H9 (cell line): Measurements from ENCODE around the gene FAM98C. TPM values are rescaled to one million over a fixed set of nuclear protein-coding genes. Genes with fewer than 3 reads are reported as not detected.

Source experiments
- DNase-seq: peaks from one replicate; pipeline ENCODE4 v3.0.0-alpha.2; 2017
- H2AFZ ChIP-seq: one replicate; pipeline ENCODE4 v1.6.1; 2013; ENCODE audit warnings: mild to moderate bottlenecking, low read length, control low read depth, moderate library complexity
- H2AK5ac ChIP-seq: 2 replicates; pipeline ENCODE4 v1.6.1; 2013; ENCODE audit warnings: low read length, control low read depth, mixed read lengths; ENCODE audit not compliant: insufficient read length
- H2BK120ac ChIP-seq: one replicate; pipeline ENCODE4 v1.6.1; 2013; ENCODE audit warnings: low read depth, mild to moderate bottlenecking, low read length, control low read depth, inconsistent platforms; ENCODE audit not compliant: poor library complexity, severe bottlenecking
- H2BK12ac ChIP-seq: 2 replicates; pipeline ENCODE4 v1.6.1; 2013; ENCODE audit warnings: low read length, control low read depth, mixed read lengths, low read depth; ENCODE audit not compliant: insufficient read length
- H2BK15ac ChIP-seq: 2 replicates; pipeline ENCODE4 v1.6.1; 2013; ENCODE audit warnings: low read depth, low read length, control low read depth
- H2BK20ac ChIP-seq: one replicate; pipeline ENCODE4 v1.6.1; 2013; ENCODE audit warnings: low read depth, mild to moderate bottlenecking, low read length, control low read depth, inconsistent platforms; ENCODE audit not compliant: poor library complexity, severe bottlenecking
- H2BK5ac ChIP-seq: 2 replicates; pipeline ENCODE4 v1.6.1; 2013; ENCODE audit warnings: low read length, control low read depth, mixed read lengths; ENCODE audit not compliant: insufficient read length
- H3K14ac ChIP-seq: 2 replicates; pipeline ENCODE4 v1.6.1; 2013; ENCODE audit warnings: low read length, control low read depth; ENCODE audit not compliant: insufficient read depth
- H3K18ac ChIP-seq: 2 replicates; pipeline ENCODE4 v1.6.1; 2013; ENCODE audit warnings: low read depth, mild to moderate bottlenecking, mixed read lengths, low read length, control low read depth; ENCODE audit not compliant: insufficient read length
- H3K23ac ChIP-seq: 2 replicates; pipeline ENCODE4 v1.6.1; 2013; ENCODE audit warnings: low read length, control low read depth, mixed read lengths, low read depth; ENCODE audit not compliant: insufficient read length
- H3K23me2 ChIP-seq: 2 replicates; pipeline ENCODE4 v1.6.1; 2013; ENCODE audit warnings: low read depth, mild to moderate bottlenecking, mixed read lengths, low read length, control low read depth; ENCODE audit not compliant: insufficient read length, poor library complexity, severe bottlenecking
- H3K27ac ChIP-seq: 2 replicates; pipeline ENCODE4 v1.5.1; 2013; ENCODE audit warnings: low read length, control low read depth, mixed read lengths, low read depth; ENCODE audit not compliant: insufficient read length
- H3K27me3 ChIP-seq: 2 replicates; pipeline ENCODE4 v1.6.1; 2013; ENCODE audit warnings: low read length, control low read depth, inconsistent platforms; ENCODE audit not compliant: insufficient read depth
- H3K4ac ChIP-seq: 2 replicates; pipeline ENCODE4 v1.6.1; 2013; ENCODE audit warnings: low read depth, mild to moderate bottlenecking, control low read depth, inconsistent platforms, low read length, moderate library complexity
- H3K4me1 ChIP-seq: 2 replicates; pipeline ENCODE4 v1.6.1; 2013; ENCODE audit warnings: low read length, control low read depth, inconsistent platforms; ENCODE audit not compliant: insufficient read depth
- H3K4me2 ChIP-seq: 2 replicates; pipeline ENCODE4 v1.6.1; 2013; ENCODE audit warnings: low read length, control low read depth, mixed read lengths; ENCODE audit not compliant: insufficient read length, insufficient read depth
- H3K56ac ChIP-seq: 2 replicates; pipeline ENCODE4 v1.6.1; 2013; ENCODE audit warnings: low read depth, mild to moderate bottlenecking, mixed read lengths, low read length, control low read depth; ENCODE audit not compliant: insufficient read length
- H3K79me1 ChIP-seq: 2 replicates; pipeline ENCODE4 v1.6.1; 2013; ENCODE audit warnings: low read depth, mild to moderate bottlenecking, moderate library complexity, low read length, control low read depth, inconsistent platforms; ENCODE audit not compliant: insufficient read depth, poor library complexity, severe bottlenecking
- H3K79me2 ChIP-seq: 2 replicates; pipeline ENCODE4 v1.6.1; 2013; ENCODE audit warnings: low read length, control low read depth, inconsistent platforms; ENCODE audit not compliant: insufficient read depth
- H3K9ac ChIP-seq: 2 replicates; pipeline ENCODE4 v1.6.1; 2013; ENCODE audit warnings: low read length, control low read depth, mixed read lengths; ENCODE audit not compliant: insufficient read length; ENCODE audit errors: extremely low read depth
- H3K9me3 ChIP-seq: one replicate; pipeline ENCODE4 v1.6.1; 2013; ENCODE audit warnings: low read depth, low read length, inconsistent platforms; ENCODE audit not compliant: control insufficient read depth
- H3T11ph ChIP-seq: one replicate; pipeline ENCODE4 v1.6.1; 2013; ENCODE audit warnings: mild to moderate bottlenecking, low read length, control low read depth, inconsistent platforms
- H4K20me1 ChIP-seq: one replicate; pipeline ENCODE4 v1.6.1; 2013; ENCODE audit not compliant: control insufficient read depth, insufficient read length, insufficient read depth
- H4K5ac ChIP-seq: 2 replicates; pipeline ENCODE4 v1.6.1; 2013; ENCODE audit warnings: low read depth, mild to moderate bottlenecking, mixed read lengths, low read length, control low read depth; ENCODE audit not compliant: insufficient read length
- H4K8ac ChIP-seq: replicated peaks from 2 replicates; pipeline ENCODE4 v1.6.1; 2013; ENCODE audit warnings: low read length, control low read depth, mixed read lengths, low read depth; ENCODE audit not compliant: insufficient read length
- H4K91ac ChIP-seq: 2 replicates; pipeline ENCODE4 v1.6.1; 2013; ENCODE audit warnings: low read depth, mild to moderate bottlenecking, moderate library complexity, mixed read lengths, low read length, control low read depth; ENCODE audit not compliant: insufficient read length
- H3K27ac Mint-ChIP-seq, 3 experiments: 2 replicates in 2 of 3; 3 replicates in 1 of 3; pipeline ENCODE4 v1.8.0; 2020 to 2021; ENCODE audit warnings: mixed read lengths in 3 of 3, mild to moderate bottlenecking in 1 of 3, moderate library complexity in 1 of 3
- H3K27me3 Mint-ChIP-seq: 2 replicates; pipeline ENCODE4 v1.8.0; 2021; ENCODE audit warnings: low read depth, mild to moderate bottlenecking, moderate library complexity, mixed read lengths
- H3K36me3 Mint-ChIP-seq, 3 experiments: 2 replicates in 2 of 3; 3 replicates in 1 of 3; pipeline ENCODE4 v1.8.0; 2020 to 2021; ENCODE audit warnings: low read depth in 3 of 3, mixed read lengths in 3 of 3; ENCODE audit not compliant: insufficient read depth in 1 of 3
- H3K4me1 Mint-ChIP-seq, 2 experiments: 2 replicates each; pipeline ENCODE4 v1.8.0; 2020; ENCODE audit warnings: mixed read lengths in 2 of 2
- H3K4me3 Mint-ChIP-seq, 2 experiments: 2 replicates in 1 of 2; 3 replicates in 1 of 2; pipeline ENCODE4 v1.8.0; 2020 to 2021; ENCODE audit warnings: mild to moderate bottlenecking in 2 of 2, mixed read lengths in 2 of 2, moderate library complexity in 1 of 2
- H3K9me3 Mint-ChIP-seq, 2 experiments: 2 replicates in 1 of 2; 3 replicates in 1 of 2; pipeline ENCODE4 v1.8.0; 2020; ENCODE audit warnings: mild to moderate bottlenecking in 2 of 2, mixed read lengths in 2 of 2, moderate library complexity in 1 of 2
- CTCF ChIP-seq: fragments of 200-600 bp; sonication (generic); conservative IDR thresholded peaks from 3 replicates; pipeline ENCODE4 v1.8.0; 2021; ENCODE audit warnings: antibody characterized with exemption, mild to moderate bottlenecking
- WGBS: extraction: QIAGEN DNeasy Blood & Tissue Kit; methylation state at CpG from one replicate; pipeline ENCODE4 v1.1.7; 2013; ENCODE audit warnings: missing lambda C conversion rate, low lambda C conversion rate, mixed read lengths; ENCODE audit not compliant: insufficient read length; ENCODE audit errors: extremely low coverage; 5-methylcytosine and 5-hydroxymethylcytosine counted together
- total RNA-seq: library from RNA; stranded (reverse); gene quantifications from 2 replicates; pipeline ENCODE4 v1.2.1, GENCODE V29; 2021

The FAM98C gene
- total RNA-seq, 1 experiment from 2014 or later = 16.4 TPM

GRCh38 chr19:38433268-38433733 is 30.4 kb downstream of the FAM98C start, which contains the start of gene RYR1:
TSS of gene RYR1 (plus strand) at chr19:38433691. CDS start at chr19:38433830, 139 bp downstream.
- Mint-ChIP-seq H3K9me3 (no peaks in the 10 kb centered on the region), H3K27me3 (no peaks in the 10 kb centered on the region), H3K36me3 (peaks cover 0 to 8% (median 5%) of the 10 kb centered on the region in 3 experiments; a peak in 3 of 7 replicates), H3K27ac (peak within 1 kb of the TSS; percentile 5 to 91 (median 60); a peak in 6 of 7 replicates), H3K4me3 (peak within 1 kb of the TSS; percentile 55 to 84), H3K4me1 (peaks cover 17 to 22% of the 10 kb centered on the region in 2 experiments)
- Histone ChIP-seq H3K9ac (peak within 1 kb of the TSS; percentile 20), H3K14ac (no peak within 1 kb of the TSS), H4K8ac (no peak within 1 kb of the TSS), H2BK120ac (no peak within 1 kb of the TSS), H4K91ac (no peak within 1 kb of the TSS), H4K5ac (no peak within 1 kb of the TSS), H3T11ph (no peak within 1 kb of the TSS), H3K56ac (no peak within 1 kb of the TSS), H3K79me1 (no peaks in the 10 kb centered on the region), H2BK5ac (no peak within 1 kb of the TSS), H3K27me3 (no peaks in the 10 kb centered on the region), H3K27ac (no peak within 1 kb of the TSS), H2BK15ac (no peak within 1 kb of the TSS), H3K18ac (peak within 1 kb of the TSS; percentile 28), H3K4ac (no peak within 1 kb of the TSS), H3K23ac (no peak within 1 kb of the TSS), H3K4me2 (peak within 1 kb of the TSS; percentile 81), H4K20me1 (no peaks in the 10 kb centered on the region), H3K23me2 (peaks cover 8% of the 10 kb centered on the region), H2AFZ (no peak within 1 kb of the TSS), H3K79me2 (no peaks in the 10 kb centered on the region), H2AK5ac (no peak within 1 kb of the TSS), H2BK20ac (no peak within 1 kb of the TSS), H3K4me1 (no peaks in the 10 kb centered on the region), H3K9me3 (no peaks in the 10 kb centered on the region), H2BK12ac (no peak within 1 kb of the TSS)
- no CpG with 5 or more reads among the region's 20 CpGs for WGBS
- peak; percentile 97 for DNase-seq
- TF ChIP-seq CTCF = no peak
